ENCODE data around the gene TNFRSF4.

- TF ChIP-seq, protein P1, sequence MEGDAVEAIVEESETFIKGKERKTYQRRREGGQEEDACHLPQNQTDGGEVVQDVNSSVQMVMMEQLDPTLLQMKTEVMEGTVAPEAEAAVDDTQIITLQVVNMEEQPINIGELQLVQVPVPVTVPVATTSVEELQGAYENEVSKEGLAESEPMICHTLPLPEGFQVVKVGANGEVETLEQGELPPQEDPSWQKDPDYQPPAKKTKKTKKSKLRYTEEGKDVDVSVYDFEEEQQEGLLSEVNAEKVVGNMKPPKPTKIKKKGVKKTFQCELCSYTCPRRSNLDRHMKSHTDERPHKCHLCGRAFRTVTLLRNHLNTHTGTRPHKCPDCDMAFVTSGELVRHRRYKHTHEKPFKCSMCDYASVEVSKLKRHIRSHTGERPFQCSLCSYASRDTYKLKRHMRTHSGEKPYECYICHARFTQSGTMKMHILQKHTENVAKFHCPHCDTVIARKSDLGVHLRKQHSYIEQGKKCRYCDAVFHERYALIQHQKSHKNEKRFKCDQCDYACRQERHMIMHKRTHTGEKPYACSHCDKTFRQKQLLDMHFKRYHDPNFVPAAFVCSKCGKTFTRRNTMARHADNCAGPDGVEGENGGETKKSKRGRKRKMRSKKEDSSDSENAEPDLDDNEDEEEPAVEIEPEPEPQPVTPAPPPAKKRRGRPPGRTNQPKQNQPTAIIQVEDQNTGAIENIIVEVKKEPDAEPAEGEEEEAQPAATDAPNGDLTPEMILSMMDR (IDR thresholded peaks at IDR 0.05): no peak
- no peak for TF ChIP-seq ZFX (IDR thresholded peaks at IDR 0.05; ENCODE audit: borderline replicate concordance)
Observed at GRCh38 chr1:1232208-1232795, 18.3 kb upstream of the TNFRSF4 start, which contains the start of gene B3GALT6.

All from 22Rv1 (cell line).